A549 (cell line): Measurements from ENCODE around the gene PITPNC1. TPM values are rescaled to one million over a fixed set of nuclear protein-coding genes. Genes with fewer than 3 reads are reported as not detected.

ENCODE experiments used
- ATAC-seq, 2 experiments: fragments of 200-7000 bp in 1 of 2; fragments of >200 bp in 1 of 2; cut with Nextera tagmentation in 1 of 2; cut with Tn5 transposase in 1 of 2; 3 replicates each; pipeline versions ENCODE4 v1.8.0 to v1.9.1; 2018 to 2020; ENCODE audit warnings: mild to moderate bottlenecking in 1 of 2, moderate library complexity in 1 of 2
- CTCF ChIA-PET: fragments of 300-600 bp; sonication (Branson Sonifier 250); formaldehyde crosslinking; extraction: SDS; loops from one replicate; lab custom pipeline; 2021; ENCODE audit warnings: antibody characterized with exemption, inconsistent platforms; lab: Yijun Ruan, JAX
- POLR2A ChIA-PET: fragments of 350-600 bp; formaldehyde crosslinking; extraction: SDS; loops from one replicate; lab custom pipeline; 2021; ENCODE audit warnings: antibody characterized with exemption, inconsistent platforms; lab: Yijun Ruan, JAX
- DNase-seq, 2 experiments: peaks; one replicate each; pipeline versions ENCODE4 v3.0.0 to v3.0.0-alpha.2; 2011 to 2016; ENCODE audit warnings: low read depth in 1 of 2, low spot score in 1 of 2
- FAIRE-seq: peaks from 2 replicates; lab custom pipeline; 2011; peaks lifted over from hg19 to GRCh38; lab: Jason Lieb, UNC
- H3K27ac ChIP-seq, 2 experiments: fragments of >200 bp; sonication (Bioruptor Twin); formaldehyde crosslinking; 3 replicates each; pipeline ENCODE4 v1.5.1; 2016 to 2017
- H3K4me1 ChIP-seq: fragments of >200 bp; sonication (Bioruptor Twin); formaldehyde crosslinking; 3 replicates; pipeline ENCODE4 v1.6.1; 2016
- H3K4me2 ChIP-seq: fragments of >200 bp; sonication (Bioruptor Twin); formaldehyde crosslinking; 3 replicates; pipeline ENCODE4 v1.6.1; 2016
- H3K4me3 ChIP-seq: fragments of >200 bp; sonication (Bioruptor Twin); formaldehyde crosslinking; 3 replicates; pipeline ENCODE4 v1.5.1; 2016
- H3K9me3 ChIP-seq: fragments of >200 bp; sonication (Bioruptor Twin); formaldehyde crosslinking; 3 replicates; pipeline ENCODE4 v1.6.1; 2016
- BCL3 ChIP-seq: fragments of >200 bp; sonication (Bioruptor Twin); formaldehyde crosslinking; IDR thresholded peaks from 3 replicates; pipeline ENCODE4 v1.6.1; 2016
- CHD2 ChIP-seq: fragments of 150-350 bp; IDR thresholded peaks from 2 replicates; pipeline ENCODE4 v1.6.1; 2014; ENCODE audit warnings: low read length; ENCODE audit not compliant: partially characterized antibody
- E2F6 ChIP-seq: IDR thresholded peaks from 2 replicates; pipeline ENCODE4 v1.6.1; 2012; ENCODE audit warnings: low read depth, borderline replicate concordance
- ELK1 ChIP-seq: fragments of 150-350 bp; IDR thresholded peaks from 2 replicates; pipeline ENCODE4 v1.6.1; 2014; ENCODE audit warnings: low read depth, mild to moderate bottlenecking, low read length
- FOSL2 ChIP-seq, 2 experiments: fragments of 450-650 bp in 1 of 2; fragments of >200 bp in 1 of 2; sonication (Bioruptor Twin) in 1 of 2; formaldehyde crosslinking; IDR thresholded peaks; 2 replicates each; pipeline versions ENCODE4 v1.5.0 to v1.6.1; 2016 to 2020; ENCODE audit warnings: mild to moderate bottlenecking in 1 of 2, moderate library complexity in 1 of 2
- FOXS1 ChIP-seq: fragments of 250-450 bp; sonication (Bioruptor Pico); IDR thresholded peaks from 2 replicates; pipeline ENCODE4 v1.5.0; 2020; ENCODE audit warnings: mild to moderate bottlenecking, moderate library complexity
- HDAC2 ChIP-seq: fragments of 200-600 bp; sonication (generic); IDR thresholded peaks from 2 replicates; pipeline ENCODE4 v1.6.1; 2016
- HMGXB4 ChIP-seq: fragments of 250-450 bp; sonication (Bioruptor Pico); IDR thresholded peaks from 2 replicates; pipeline ENCODE4 v1.5.0; 2021; ENCODE audit warnings: mild to moderate bottlenecking, moderate library complexity, borderline replicate concordance
- HOXA7 ChIP-seq: fragments of 250-450 bp; sonication (Bioruptor Pico); IDR thresholded peaks from 2 replicates; pipeline ENCODE4 v1.5.0; 2020; ENCODE audit warnings: mild to moderate bottlenecking, moderate library complexity
- JUN ChIP-seq, 2 experiments: fragments of >200 bp; sonication (Bioruptor Twin); formaldehyde crosslinking; IDR thresholded peaks; 2 replicates in 1 of 2; 3 replicates in 1 of 2; pipeline ENCODE4 v1.6.1; 2016 to 2017
- KDM5A ChIP-seq: fragments of 200-600 bp; sonication (generic); IDR thresholded peaks from 2 replicates; pipeline ENCODE4 v1.6.1; 2016; ENCODE audit warnings: antibody characterized with exemption, mild to moderate bottlenecking
- MAFK ChIP-seq: fragments of 450-650 bp; IDR thresholded peaks from 2 replicates; pipeline ENCODE4 v1.6.1; 2014; ENCODE audit not compliant: partially characterized antibody
- NFE2L2 ChIP-seq: fragments of 150-350 bp; conservative IDR thresholded peaks from 2 replicates; pipeline ENCODE4 v1.6.1; 2014; ENCODE audit warnings: low read length
- RARB ChIP-seq: fragments of 250-450 bp; sonication (Bioruptor Pico); IDR thresholded peaks from 2 replicates; pipeline ENCODE4 v1.8.0; 2021; ENCODE audit warnings: mild to moderate bottlenecking, moderate library complexity
- ZNF302 ChIP-seq: fragments of 250-450 bp; sonication (Bioruptor Pico); IDR thresholded peaks from 2 replicates; pipeline ENCODE4 v1.9.0; 2021; ENCODE audit warnings: inconsistent platforms, mild to moderate bottlenecking, moderate library complexity
- WGBS: methylation state at CpG from one replicate; pipeline ENCODE4 v1.1.6; 2017; ENCODE audit errors: missing lambda C conversion rate; 5-methylcytosine and 5-hydroxymethylcytosine counted together
- polyA plus RNA-seq, 4 experiments: library from polyadenylated mRNA; depleted of rRNA in 3 of 4; stranded (reverse); fragments of >200 nt; fragmentation: RNase III in 1 of 4; extraction: RNeasy Plus Mini Kit Qiagen cat#74134 plus additional on column Dnase treatment in 1 of 4; gene quantifications; 2 replicates in 3 of 4; 3 replicates in 1 of 4; pipeline ENCODE4 v1.2.3, GENCODE V29; 2011 to 2017

Gene PITPNC1
- polyA plus RNA-seq, 2 of the 4 experiments (the other 2 are of a cell fraction) = 3.7 to 11.2 TPM

- no peak for TF ChIP-seq ELK1
- no peak for TF ChIP-seq CHD2
- TF ChIP-seq HMGXB4 (CRISPR knock-in tag) = no peak
- no peak for TF ChIP-seq KDM5A
- TF ChIP-seq FOXS1 (CRISPR knock-in tag) = no peak
These were observed 23.1 kb downstream of the PITPNC1 start (continued) for GRCh38 chr17:67400193-67400592.

- CTCF ChIA-PET = interaction anchor here (1.3 kb wide), 1 partner anchor 22 kb away, joined by 3 read pairs; no protein-coding TSS in a partner anchor
- H3K4me1 ChIP-seq = no peaks in the 10 kb centered on the region
- TF ChIP-seq RARB (CRISPR knock-in tag) (no peak), JUN (IDR thresholded peaks at IDR 0.05) (no peak), BCL3 (no peak), HOXA7 (CRISPR knock-in tag) (no peak), E2F6 (no peak), HDAC2 (no peak)
- no peak overlapping the region for H3K4me3 ChIP-seq
- no peak overlapping the region for H3K4me2 ChIP-seq
- POLR2A ChIA-PET = no interaction called here
- 92% methylated on average over 9 of the region's 9 CpGs for WGBS
- DNase-seq (no peak), ATAC-seq (no peak), FAIRE-seq (no peak)
- H3K9me3 ChIP-seq = no peaks in the 10 kb centered on the region
- H3K27ac ChIP-seq = no peak overlapping the region
These were observed 24.0 kb downstream of the PITPNC1 start for GRCh38 chr17:67401106-67401505.

- DNase-seq = no peak
- H3K4me1 ChIP-seq = no peaks in the 10 kb centered on the region
- H3K4me3 ChIP-seq = no peak overlapping the region
- POLR2A ChIA-PET = no interaction called here
- no peak overlapping the region for H3K4me2 ChIP-seq
- ATAC-seq = no peak
- H3K27ac ChIP-seq = no peak overlapping the region
- no peaks in the 10 kb centered on the region for H3K9me3 ChIP-seq
- no peak for TF ChIP-seq ELK1
- no peak for TF ChIP-seq NFE2L2
- no peak for TF ChIP-seq FOSL2 (IDR thresholded peaks at IDR 0.05)
- TF ChIP-seq FOSL2 (CRISPR knock-in tag; IDR thresholded peaks at IDR 0.05) = no peak
- no peak for TF ChIP-seq ZNF302
- no peak for TF ChIP-seq MAFK
- TF ChIP-seq, all 56 proteins: peak for 0
- WGBS = 89% methylated on average over 16 of the region's 16 CpGs
- CTCF ChIA-PET = interaction anchor here (1.1 kb wide), 1 partner anchor 73 kb away, joined by 3 read pairs; no protein-coding TSS in a partner anchor
- no peak for FAIRE-seq
These were observed 24.8 kb downstream of the PITPNC1 start for GRCh38 chr17:67401598-67402504.
